Vagina (tissue), 2 donors: Measurements from ENCODE around the gene GUCY2C. TPM values are rescaled to one million over a fixed set of nuclear protein-coding genes. Genes with fewer than 3 reads are reported as not detected.
"Not testable (repeated sequence)": the region's sequence is repeated elsewhere in the genome, so short reads cannot be mapped to it uniquely, and the experiment has no call there.

Source experiments
- DNase-seq, 2 donors: peaks; one replicate each; pipeline ENCODE4 v3.0.0-alpha.2; 2017; ENCODE audit errors: extremely low spot score in 2 of 2
- H3K27ac ChIP-seq: fragments of 200-600 bp; sonication (generic); one replicate; pipeline ENCODE4 v1.5.1; 2019
- H3K27me3 ChIP-seq: fragments of 200-600 bp; sonication (generic); one replicate; pipeline ENCODE4 v1.5.1; 2019
- H3K36me3 ChIP-seq, 2 donors: fragments of 200-600 bp; sonication (generic); one replicate each; pipeline ENCODE4 v1.5.1; 2017 to 2019
- H3K4me1 ChIP-seq: fragments of 200-600 bp; sonication (generic); one replicate; pipeline ENCODE4 v1.5.1; 2019
- H3K4me3 ChIP-seq, 2 donors: fragments of 200-600 bp; sonication (generic); 1 replicate in 1 of 2; 2 replicates in 1 of 2; pipeline ENCODE4 v1.5.1; 2016 to 2019
- H3K9me3 ChIP-seq: fragments of 200-600 bp; sonication (generic); one replicate; pipeline ENCODE4 v1.5.1; 2019
- POLR2A ChIP-seq, 2 donors: fragments of 450-650 bp; IDR thresholded peaks; one replicate each; pipeline ENCODE4 v1.6.1; 2017; ENCODE audit warnings: antibody characterized with exemption in 2 of 2, mild to moderate bottlenecking in 2 of 2, moderate library complexity in 2 of 2
- POLR2AphosphoS5 ChIP-seq, 2 donors: sonication (generic); formaldehyde crosslinking; IDR thresholded peaks; one replicate each; pipeline ENCODE4 v1.9.0; 2017; ENCODE audit warnings: antibody characterized with exemption in 2 of 2, mild to moderate bottlenecking in 2 of 2, low read depth in 1 of 2; ENCODE audit not compliant: insufficient read depth in 1 of 2
- intact Hi-C: fragments of 100-400 bp; cut with DNase I; formaldehyde crosslinking; loops from one replicate; pipeline ENCODE4 v1.15.1; 2023
- total RNA-seq: library from RNA; depleted of rRNA; stranded (reverse); fragments of >200 nt; gene quantifications from one replicate; pipeline ENCODE4 v1.2.3, GENCODE V29; 2016
- TF ChIP-seq, protein P1 (sequence below), 3 experiments: fragments of 450-650 bp in 2 of 3; fragments of 200-600 bp in 1 of 3; sonication (generic) in 1 of 3; IDR thresholded peaks; one replicate each; pipeline ENCODE4 v1.5.1; 2017 to 2019; ENCODE audit warnings: antibody characterized with exemption in 3 of 3, mild to moderate bottlenecking in 2 of 3, moderate library complexity in 2 of 3

The GUCY2C gene
- total RNA-seq, result 0.74 TPM

- H3K27me3 ChIP-seq, result no peaks in the 10 kb centered on the region
- TF ChIP-seq POLR2A (IDR thresholded peaks at IDR 0.05) (no peak), POLR2AphosphoS5 (IDR thresholded peaks at IDR 0.05; ENCODE audit: insufficient read depth in 1 of 2, low read depth in 1 of 2) (no peak)
- TF ChIP-seq, protein P1, sequence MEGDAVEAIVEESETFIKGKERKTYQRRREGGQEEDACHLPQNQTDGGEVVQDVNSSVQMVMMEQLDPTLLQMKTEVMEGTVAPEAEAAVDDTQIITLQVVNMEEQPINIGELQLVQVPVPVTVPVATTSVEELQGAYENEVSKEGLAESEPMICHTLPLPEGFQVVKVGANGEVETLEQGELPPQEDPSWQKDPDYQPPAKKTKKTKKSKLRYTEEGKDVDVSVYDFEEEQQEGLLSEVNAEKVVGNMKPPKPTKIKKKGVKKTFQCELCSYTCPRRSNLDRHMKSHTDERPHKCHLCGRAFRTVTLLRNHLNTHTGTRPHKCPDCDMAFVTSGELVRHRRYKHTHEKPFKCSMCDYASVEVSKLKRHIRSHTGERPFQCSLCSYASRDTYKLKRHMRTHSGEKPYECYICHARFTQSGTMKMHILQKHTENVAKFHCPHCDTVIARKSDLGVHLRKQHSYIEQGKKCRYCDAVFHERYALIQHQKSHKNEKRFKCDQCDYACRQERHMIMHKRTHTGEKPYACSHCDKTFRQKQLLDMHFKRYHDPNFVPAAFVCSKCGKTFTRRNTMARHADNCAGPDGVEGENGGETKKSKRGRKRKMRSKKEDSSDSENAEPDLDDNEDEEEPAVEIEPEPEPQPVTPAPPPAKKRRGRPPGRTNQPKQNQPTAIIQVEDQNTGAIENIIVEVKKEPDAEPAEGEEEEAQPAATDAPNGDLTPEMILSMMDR (IDR thresholded peaks at IDR 0.05), result no peak
- intact Hi-C loops, result no loop called here
- no peaks in the 10 kb centered on the region for H3K4me1 ChIP-seq
- no peak for DNase-seq
- no peaks in the 10 kb centered on the region for H3K9me3 ChIP-seq
- no peaks in the 10 kb centered on the region for H3K36me3 ChIP-seq
- no peak within 1 kb of the TSS for H3K27ac ChIP-seq
- H3K4me3 ChIP-seq, result no peak within 1 kb of the TSS
These were observed at the start of gene GUCY2C for GRCh38 chr12:14696265-14696741. GUCY2C (minus strand) TSS chr12:14696599; CDS start chr12:14696448, 151 bp downstream.

- H3K27me3 ChIP-seq, result no peaks in the 10 kb centered on the region
- H3K4me3 ChIP-seq, result no peak overlapping the region
- H3K27ac ChIP-seq, result no peak overlapping the region
- H3K36me3 ChIP-seq, result peaks cover 0 to 7% of the 10 kb centered on the region in 2 donors
- TF ChIP-seq POLR2A (IDR thresholded peaks at IDR 0.05) (no peak), POLR2AphosphoS5 (IDR thresholded peaks at IDR 0.05; ENCODE audit: insufficient read depth in 1 of 2, low read depth in 1 of 2) (no peak)
- TF ChIP-seq, protein P1 (IDR thresholded peaks at IDR 0.05), result no peak
- DNase-seq, result no peak
- no peaks in the 10 kb centered on the region for H3K9me3 ChIP-seq
- intact Hi-C loops, result no loop called here
- H3K4me1 ChIP-seq, result no peaks in the 10 kb centered on the region
These were observed 46.7 kb upstream of the GUCY2C start for GRCh38 chr12:14743061-14743460.

GRCh38 chr12:14741942-14742341, 45.5 kb upstream of the GUCY2C start:
- Histone ChIP-seq H3K27ac (no peak overlapping the region), H3K36me3 (peaks cover 0 to 7% of the 10 kb centered on the region in 2 donors), H3K4me3 (no peak overlapping the region), H3K27me3 (no peaks in the 10 kb centered on the region), H3K9me3 (no peaks in the 10 kb centered on the region), H3K4me1 (no peaks in the 10 kb centered on the region)
- no peak for TF ChIP-seq POLR2AphosphoS5 (IDR thresholded peaks at IDR 0.05; ENCODE audit: insufficient read depth in 1 of 2, low read depth in 1 of 2)
- TF ChIP-seq POLR2A (IDR thresholded peaks at IDR 0.05), result no peak
- TF ChIP-seq, protein P1 (IDR thresholded peaks at IDR 0.05), result no peak
- no peak for DNase-seq
- intact Hi-C loops, result no loop called here

DNA sequence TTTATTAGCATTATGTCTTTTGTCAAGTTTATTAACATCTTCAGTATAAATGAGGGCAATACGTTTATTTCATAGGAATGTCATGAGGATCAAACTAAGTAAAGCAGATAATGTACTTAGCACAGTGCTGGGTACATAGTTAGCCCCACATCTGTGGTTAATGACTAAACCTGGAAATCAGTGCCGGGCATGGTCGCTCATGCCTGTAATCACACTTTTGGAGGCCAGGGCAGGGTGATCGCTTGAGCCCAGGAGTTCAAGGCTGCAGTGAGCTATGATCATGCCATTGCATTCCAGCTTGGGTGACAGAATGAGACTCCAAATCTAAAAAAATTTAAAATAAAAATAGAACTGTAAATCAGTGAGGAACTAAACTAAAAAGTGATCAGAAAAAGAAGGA, 44.8 kb upstream of the GUCY2C start:
- Histone ChIP-seq H3K27me3 (no peaks in the 10 kb centered on the region), H3K27ac (no peak overlapping the region), H3K36me3 (peaks cover 0 to 7% of the 10 kb centered on the region in 2 donors), H3K9me3 (no peaks in the 10 kb centered on the region), H3K4me1 (no peaks in the 10 kb centered on the region), H3K4me3 (no peak overlapping the region)
- DNase-seq, result no peak
- TF ChIP-seq, protein P1 (IDR thresholded peaks at IDR 0.05), result no peak
- TF ChIP-seq POLR2AphosphoS5 (IDR thresholded peaks at IDR 0.05; ENCODE audit: insufficient read depth in 1 of 2, low read depth in 1 of 2), result no peak
- no peak for TF ChIP-seq POLR2A (IDR thresholded peaks at IDR 0.05)
- intact Hi-C loops, result no loop called here

DNA sequence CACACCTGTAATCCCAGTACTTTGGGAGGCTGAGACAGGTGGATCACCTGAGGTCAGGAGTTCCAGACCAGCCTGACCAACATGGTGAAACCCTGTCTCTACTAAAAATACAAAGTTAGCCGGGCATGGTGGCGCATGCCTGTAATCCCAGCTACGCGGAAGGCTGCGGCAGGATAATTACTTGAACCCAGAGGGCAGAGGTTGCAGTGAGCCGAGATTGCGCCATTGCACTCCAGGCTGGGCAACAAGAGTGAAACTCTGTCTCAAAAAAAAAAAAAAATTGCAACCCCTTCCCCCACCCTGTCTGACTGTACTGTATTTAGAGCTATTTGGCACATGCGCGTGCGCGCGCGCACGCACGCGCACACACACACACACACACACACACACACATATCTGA, 40.0 kb upstream of the GUCY2C start:
- not testable (repeated sequence) for H3K9me3 ChIP-seq

More for the DNA sequence above, 40.0 kb upstream of the GUCY2C start:
- intact Hi-C loops, H3K4me1 ChIP-seq, DNase-seq, H3K36me3 ChIP-seq, H3K27ac ChIP-seq, H3K4me3 ChIP-seq, H3K27me3 ChIP-seq: not testable (repeated sequence)
